PC-9 (cell line): ENCODE results near the gene MRC2. TPM values are rescaled to one million over a fixed set of nuclear protein-coding genes. Genes with fewer than 3 reads are reported as not detected.

Source experiments
- BruUV-seq: library from RNA; stranded (reverse); fragments of 400-500 nt; replicated peaks from 2 replicates; lab custom pipeline; 2021; lab: Mats Ljungman, UMichigan
- CTCF ChIA-PET: fragments of 300-600 bp; sonication (Branson Sonifier 250); formaldehyde crosslinking; loops from one replicate; lab custom pipeline; 2022; ENCODE audit warnings: antibody characterized with exemption; lab: Charles Lee
- POLR2A ChIA-PET: fragments of 300-600 bp; sonication (Branson Sonifier 250); formaldehyde crosslinking; loops from one replicate; lab custom pipeline; 2022; ENCODE audit warnings: antibody characterized with exemption; ENCODE audit not compliant: unreplicated experiment; lab: Charles Lee
- DNase-seq, 2 experiments: peaks; one replicate each; pipeline versions ENCODE4 v3.0.0 to v3.0.0-alpha.2; 2015 to 2022; ENCODE audit warnings: mixed read lengths in 1 of 2
- H2AFZ ChIP-seq: fragments of 200-600 bp; sonication (generic); 2 replicates; pipeline ENCODE4 v1.8.1; 2017; ENCODE audit warnings: antibody characterized with exemption
- H3F3A ChIP-seq: fragments of 200-600 bp; sonication (generic); 2 replicates; pipeline ENCODE4 v1.8.1; 2017; ENCODE audit warnings: antibody characterized with exemption, mild to moderate bottlenecking, low read depth; ENCODE audit not compliant: insufficient read depth
- H3K27ac ChIP-seq: fragments of 200-600 bp; sonication (generic); 2 replicates; pipeline ENCODE4 v1.6.1; 2016; ENCODE audit warnings: mixed run types
- H3K27me3 ChIP-seq: fragments of 200-600 bp; sonication (generic); 2 replicates; pipeline ENCODE4 v1.6.1; 2016; ENCODE audit warnings: low read depth, mixed run types; ENCODE audit not compliant: insufficient read depth
- H3K36me3 ChIP-seq: fragments of 200-600 bp; sonication (generic); 2 replicates; pipeline ENCODE4 v1.6.1; 2016; ENCODE audit warnings: low read depth, mixed run types
- H3K4me1 ChIP-seq: fragments of 200-600 bp; sonication (generic); replicated peaks from 2 replicates; pipeline ENCODE4 v1.6.1; 2016; ENCODE audit warnings: mixed run types; ENCODE audit not compliant: insufficient read depth
- H3K4me2 ChIP-seq: fragments of 200-600 bp; sonication (generic); 2 replicates; pipeline ENCODE4 v1.6.1; 2017; ENCODE audit warnings: mixed run types
- H3K4me3 ChIP-seq: fragments of 200-600 bp; sonication (generic); 2 replicates; pipeline ENCODE4 v1.6.1; 2016; ENCODE audit warnings: mixed run types
- H3K79me2 ChIP-seq: fragments of 200-600 bp; sonication (generic); 2 replicates; pipeline ENCODE4 v1.6.1; 2017; ENCODE audit warnings: low read depth, mixed run types
- H3K9me2 ChIP-seq: fragments of 200-600 bp; sonication (generic); 2 replicates; pipeline ENCODE4 v1.8.1; 2017; ENCODE audit warnings: mild to moderate bottlenecking; ENCODE audit not compliant: insufficient read depth
- H3K9me3 ChIP-seq: fragments of 200-600 bp; sonication (generic); 2 replicates; pipeline ENCODE4 v1.8.1; 2016; ENCODE audit warnings: low read depth; ENCODE audit not compliant: insufficient read depth
- H4K20me1 ChIP-seq: fragments of 200-600 bp; sonication (generic); 2 replicates; pipeline ENCODE4 v1.8.1; 2017; ENCODE audit not compliant: insufficient read depth
- EZH2 ChIP-seq: fragments of 200-600 bp; sonication (generic); IDR thresholded peaks from 2 replicates; pipeline ENCODE4 v1.8.0; 2017; ENCODE audit warnings: antibody characterized with exemption, low read depth
- intact Hi-C: fragments of 100-400 bp; cut with micrococcal nuclease; formaldehyde crosslinking; loops from one replicate; pipeline ENCODE4 v1.10.0; 2022; ENCODE audit not compliant: unreplicated experiment
- total RNA-seq: library from RNA; stranded (reverse); gene quantifications from 2 replicates; pipeline ENCODE4 v1.2.3, GENCODE V29; 2021
- TF ChIP-seq, protein P1 (sequence below): fragments of 200-600 bp; sonication (generic); conservative IDR thresholded peaks from 2 replicates; pipeline ENCODE4 v1.6.1; 2017; ENCODE audit warnings: mixed run types, antibody characterized with exemption, mild to moderate bottlenecking, moderate library complexity

Gene MRC2
- total RNA-seq, 1 experiment from 2014 or later = 1.0 TPM

DNA sequence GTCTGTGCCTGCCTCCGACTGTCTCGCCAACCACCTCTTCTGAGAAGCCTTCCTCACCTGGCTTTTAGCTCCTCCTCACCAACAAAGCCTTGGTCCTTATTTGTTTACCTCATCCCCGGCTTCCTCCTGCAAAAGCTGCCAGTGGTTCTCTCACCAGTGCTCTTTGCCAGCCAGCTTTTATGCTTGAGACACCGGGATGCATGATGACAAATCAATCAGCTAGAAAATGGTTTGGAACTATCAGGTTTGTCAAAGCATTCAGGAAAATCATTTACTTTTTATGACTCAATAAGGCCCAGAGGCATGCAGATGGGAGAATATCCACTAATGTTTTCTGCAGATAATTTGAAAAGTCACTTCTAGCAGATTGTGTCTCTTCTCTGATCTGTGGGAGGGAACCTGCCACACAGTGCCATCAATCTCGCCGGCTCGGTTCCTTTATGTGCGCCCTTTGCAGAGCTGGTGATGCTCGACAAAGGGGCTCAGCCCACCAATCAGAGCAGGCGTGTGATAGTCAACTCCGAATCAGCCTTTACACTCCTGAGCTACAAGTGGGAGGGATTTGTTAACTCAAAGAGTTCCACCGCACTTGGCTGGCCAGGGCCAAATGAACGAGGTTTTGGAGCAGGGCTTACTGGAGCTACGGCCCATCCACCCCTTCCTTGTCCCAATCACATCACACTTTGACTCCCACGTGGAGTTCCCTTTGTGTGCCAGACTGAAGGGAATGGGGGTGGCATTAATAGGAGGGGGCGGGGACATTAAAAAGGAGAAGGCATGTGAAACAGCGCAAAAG is 85.8 kb downstream of the MRC2 start:
- Histone ChIP-seq H3K27me3 (no peaks in the 10 kb centered on the region), H3K79me2 (no peaks in the 10 kb centered on the region), H3K36me3 (peaks cover 5% of the 10 kb centered on the region; the same call in 1 of the 2 replicates), H3K9me3 (peaks cover 9% of the 10 kb centered on the region), H3K4me1 (0 out of 2 replicates have a peak, but pooled peaks cover 4% of the 10 kb centered on the region), H3F3A (peaks cover 11% of the 10 kb centered on the region; the same call in 1 of the 2 replicates), H4K20me1 (no peaks in the 10 kb centered on the region), H3K27ac (no peak overlapping the region), H3K4me2 (no peak overlapping the region), H3K4me3 (no peak overlapping the region), H3K9me2 (no peaks in the 10 kb centered on the region), H2AFZ (no peak overlapping the region)
- intact Hi-C loops = no loop called here
- POLR2A ChIA-PET = interaction anchor here (0.6 to 0.7 kb wide), 3 partner anchors 13 to 405 kb away, joined by 3 read pairs; no protein-coding TSS in a partner anchor
- TF ChIP-seq, protein P1, sequence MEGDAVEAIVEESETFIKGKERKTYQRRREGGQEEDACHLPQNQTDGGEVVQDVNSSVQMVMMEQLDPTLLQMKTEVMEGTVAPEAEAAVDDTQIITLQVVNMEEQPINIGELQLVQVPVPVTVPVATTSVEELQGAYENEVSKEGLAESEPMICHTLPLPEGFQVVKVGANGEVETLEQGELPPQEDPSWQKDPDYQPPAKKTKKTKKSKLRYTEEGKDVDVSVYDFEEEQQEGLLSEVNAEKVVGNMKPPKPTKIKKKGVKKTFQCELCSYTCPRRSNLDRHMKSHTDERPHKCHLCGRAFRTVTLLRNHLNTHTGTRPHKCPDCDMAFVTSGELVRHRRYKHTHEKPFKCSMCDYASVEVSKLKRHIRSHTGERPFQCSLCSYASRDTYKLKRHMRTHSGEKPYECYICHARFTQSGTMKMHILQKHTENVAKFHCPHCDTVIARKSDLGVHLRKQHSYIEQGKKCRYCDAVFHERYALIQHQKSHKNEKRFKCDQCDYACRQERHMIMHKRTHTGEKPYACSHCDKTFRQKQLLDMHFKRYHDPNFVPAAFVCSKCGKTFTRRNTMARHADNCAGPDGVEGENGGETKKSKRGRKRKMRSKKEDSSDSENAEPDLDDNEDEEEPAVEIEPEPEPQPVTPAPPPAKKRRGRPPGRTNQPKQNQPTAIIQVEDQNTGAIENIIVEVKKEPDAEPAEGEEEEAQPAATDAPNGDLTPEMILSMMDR = no peak
- TF ChIP-seq EZH2 = no peak
- no peak for DNase-seq
- CTCF ChIA-PET = no interaction called here
- no TSS peak for BruUV-seq

DNA sequence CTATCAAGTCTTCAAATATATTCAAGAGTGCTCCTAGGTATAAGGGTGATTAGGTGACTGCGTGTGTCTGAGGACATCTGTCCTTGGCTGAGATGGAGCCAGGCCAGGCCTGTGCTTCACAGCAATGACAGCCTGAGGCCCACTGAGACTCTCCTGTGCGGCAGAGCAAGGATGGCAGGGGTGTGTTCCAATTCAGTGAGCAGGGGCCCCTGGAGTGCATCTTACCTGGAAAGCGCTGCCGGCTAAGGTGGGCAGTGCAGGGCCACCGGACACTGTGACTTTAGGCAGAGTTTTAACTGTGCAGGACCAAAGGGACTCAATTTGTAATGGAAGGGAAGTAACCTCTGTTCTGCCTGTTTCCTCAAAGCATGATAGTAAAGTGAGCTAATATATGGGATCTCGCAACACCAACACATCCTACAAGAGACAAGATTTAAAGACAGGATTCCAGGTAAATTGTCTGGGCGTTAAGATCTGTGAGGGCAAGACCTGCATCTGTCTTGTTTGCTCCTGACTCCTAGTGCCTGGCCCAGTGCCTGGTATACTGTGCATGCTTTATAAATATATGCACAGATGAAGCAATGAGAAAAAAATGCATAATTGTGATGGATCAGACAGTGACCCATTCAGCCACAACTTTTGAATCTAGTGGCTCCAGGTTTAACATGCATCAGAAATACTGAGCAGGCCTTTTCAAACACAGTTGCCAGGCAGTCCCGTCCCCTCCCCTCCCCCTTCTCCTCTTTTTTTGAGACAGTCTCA is 86.7 kb downstream of the MRC2 start:
- no peak for TF ChIP-seq EZH2
- TF ChIP-seq, protein P1 = no peak
- ChIA-PET POLR2A (interaction anchor here (0.7 kb wide), 2 partner anchors 236 to 264 kb away, joined by 3 read pairs; no protein-coding TSS in a partner anchor), CTCF (interaction anchor here (0.6 kb wide), 1 partner anchor 111 kb away, joined by 4 read pairs; no protein-coding TSS in a partner anchor)
- Histone ChIP-seq H3K9me3 (0 out of 2 replicates have a peak, but pooled peaks cover under 1% of the 10 kb centered on the region), H3F3A (peaks cover 11% of the 10 kb centered on the region; the same call in 1 of the 2 replicates), H3K36me3 (no peaks in the 10 kb centered on the region), H3K4me2 (no peak overlapping the region), H3K27ac (no peak overlapping the region), H3K79me2 (no peaks in the 10 kb centered on the region), H4K20me1 (no peaks in the 10 kb centered on the region), H3K4me1 (peaks cover 13% of the 10 kb centered on the region), H3K27me3 (no peaks in the 10 kb centered on the region), H2AFZ (no peak overlapping the region), H3K9me2 (no peaks in the 10 kb centered on the region), H3K4me3 (no peak overlapping the region)
- no peak for DNase-seq
- intact Hi-C loops = loop anchor here (2.0 kb wide), 1 partner anchor 77 kb away; no protein-coding TSS in a partner anchor
- no TSS peak for BruUV-seq

DNA sequence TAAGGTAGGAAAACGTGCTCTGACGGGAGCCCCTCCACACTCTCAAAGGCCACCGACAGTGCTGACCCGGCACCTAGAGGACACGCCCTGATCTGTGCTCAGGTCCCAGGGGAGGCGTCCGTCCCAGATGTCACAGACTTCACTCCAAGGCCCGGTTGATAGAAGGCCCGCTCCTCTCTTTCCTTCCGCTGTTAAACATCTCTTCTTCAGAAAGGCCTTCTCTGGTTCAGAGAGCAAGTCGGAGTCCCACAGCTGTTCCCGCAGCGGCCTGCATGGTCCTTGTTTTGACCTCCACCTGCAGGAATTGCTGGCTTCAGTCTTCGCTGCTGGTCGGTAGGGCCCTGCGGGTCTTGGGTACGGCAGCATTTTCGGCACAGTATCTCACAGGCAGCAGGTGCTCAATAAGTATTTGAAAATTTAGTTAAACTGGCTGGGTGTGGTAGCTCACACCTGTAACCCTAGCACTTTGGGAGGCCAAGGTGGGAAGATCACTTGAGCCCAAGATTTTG is 88.5 kb downstream of the MRC2 start:
- ChIA-PET CTCF (no interaction called here), POLR2A (interaction anchor here (0.5 kb wide), 1 partner anchor 729 kb away, joined by 6 read pairs; no protein-coding TSS in a partner anchor)
- intact Hi-C loops = loop anchor here (2.0 to 5.0 kb wide), 3 partner anchors 46 to 75 kb away; no protein-coding TSS in a partner anchor

More for the DNA sequence above, 88.5 kb downstream of the MRC2 start:
- H2AFZ ChIP-seq = no peak overlapping the region
- TF ChIP-seq, protein P1 = no peak
- TF ChIP-seq EZH2 = no peak
- BruUV-seq = no TSS peak
- H3K4me3 ChIP-seq = no peak overlapping the region
- no peak for DNase-seq
- H3K4me2 ChIP-seq = no peak overlapping the region
- no peaks in the 10 kb centered on the region for H3K79me2 ChIP-seq
- H3F3A ChIP-seq = peaks cover 11% of the 10 kb centered on the region; the same call in 1 of the 2 replicates
- H3K4me1 ChIP-seq = peaks cover 25% of the 10 kb centered on the region
- no peaks in the 10 kb centered on the region for H3K27me3 ChIP-seq
- no peaks in the 10 kb centered on the region for H3K9me2 ChIP-seq
- H3K9me3 ChIP-seq = no peaks in the 10 kb centered on the region
- H3K36me3 ChIP-seq = no peaks in the 10 kb centered on the region
- no peaks in the 10 kb centered on the region for H4K20me1 ChIP-seq
- no peak overlapping the region for H3K27ac ChIP-seq
